Lower leg skin (tissue), 4 donors: ENCODE data around the gene MAPK8IP3. TPM values are rescaled to one million over a fixed set of nuclear protein-coding genes. Genes with fewer than 3 reads are reported as not detected.

ENCODE experiments used
- DNase-seq, 2 donors: peaks; one replicate each; pipeline ENCODE4 v3.0.0-alpha.2; 2019; ENCODE audit warnings: low spot score in 2 of 2
- H3K4me3 ChIP-seq: fragments of 200-600 bp; sonication (generic); 2 replicates; pipeline ENCODE4 v1.5.1; 2017; ENCODE audit warnings: mild to moderate bottlenecking, low read depth; ENCODE audit not compliant: poor library complexity, severe bottlenecking
- CTCF ChIP-seq, 3 donors: fragments of 450-650 bp; IDR thresholded peaks; one replicate each; pipeline ENCODE4 v1.5.1; 2016; ENCODE audit warnings: antibody characterized with exemption in 3 of 3, mild to moderate bottlenecking in 3 of 3, moderate library complexity in 2 of 3
- POLR2A ChIP-seq, 2 donors: fragments of 450-650 bp; IDR thresholded peaks; one replicate each; pipeline ENCODE4 v1.6.1; 2016 to 2017; ENCODE audit warnings: antibody characterized with exemption in 2 of 2, mild to moderate bottlenecking in 1 of 2, moderate library complexity in 1 of 2
- WGBS, 2 donors: methylation state at CpG; one replicate each; pipeline ENCODE4 v1.1.5; 2018; 5-methylcytosine and 5-hydroxymethylcytosine counted together
- intact Hi-C: fragments of 100-400 bp; cut with DNase I; formaldehyde crosslinking; loops from one replicate; pipeline ENCODE4 v1.15.0; 2023; ENCODE audit warnings: low total_unique reads
- total RNA-seq, 4 donors: library from RNA; depleted of rRNA; stranded (reverse); fragments of >200 nt; gene quantifications; one replicate each; pipeline ENCODE4 v1.1.0, GENCODE V29; 2016

MAPK8IP3 gene
- total RNA-seq, 4 donors from 2014 or later = 59.9 to 95.8 (median 62.9) TPM

GRCh38 chr16:1766231-1766630, 60.2 kb downstream of the MAPK8IP3 start:
- no peak overlapping the region for H3K4me3 ChIP-seq
- no peak for TF ChIP-seq CTCF (IDR thresholded peaks at IDR 0.05)
- no peak for TF ChIP-seq POLR2A (IDR thresholded peaks at IDR 0.05)
- 82 to 88% methylated on average over 13 to 19 of the region's 19 CpGs for WGBS, 2 donors
- no peak for DNase-seq
- intact Hi-C loops = no loop called here

GRCh38 chr16:1766701-1767100, 60.7 kb downstream of the MAPK8IP3 start:
- intact Hi-C loops = no loop called here
- WGBS, 2 donors = 60 to 76% methylated on average over 12 to 18 of the region's 18 CpGs
- H3K4me3 ChIP-seq = no peak overlapping the region
- TF ChIP-seq CTCF (IDR thresholded peaks at IDR 0.05) = no peak
- TF ChIP-seq POLR2A (IDR thresholded peaks at IDR 0.05) = no peak
- no peak for DNase-seq

- no peak overlapping the region for H3K4me3 ChIP-seq
- intact Hi-C loops = no loop called here
- DNase-seq = no peak
- 94 to 95% methylated on average over 26 to 35 of the region's 42 CpGs for WGBS, 2 donors
- TF ChIP-seq POLR2A (IDR thresholded peaks at IDR 0.05) (no peak), CTCF (IDR thresholded peaks at IDR 0.05) (no peak)
These were observed 61.4 kb downstream of the MAPK8IP3 start for GRCh38 chr16:1767116-1767994.

- H3K4me3 ChIP-seq = no peak overlapping the region
- WGBS, 2 donors = 89 to 90% methylated on average over 31 to 37 of the region's 41 CpGs
- no peak for TF ChIP-seq CTCF (IDR thresholded peaks at IDR 0.05)
- no peak for TF ChIP-seq POLR2A (IDR thresholded peaks at IDR 0.05)
- intact Hi-C loops = no loop called here
- no peak for DNase-seq
These were observed 62.2 kb downstream of the MAPK8IP3 start for GRCh38 chr16:1768061-1768766.

GRCh38 chr16:1768767-1769401, 62.9 kb downstream of the MAPK8IP3 start:
- intact Hi-C loops = no loop called here
- DNase-seq = no peak
- TF ChIP-seq POLR2A (IDR thresholded peaks at IDR 0.05) (no peak), CTCF (IDR thresholded peaks at IDR 0.05) (no peak)
- WGBS, 2 donors = 73 to 77% methylated on average over 23 to 25 of the region's 26 CpGs
- no peak overlapping the region for H3K4me3 ChIP-seq
